T-helper 2 cell (primary cell): ENCODE data around the gene RFX8.
A peak's percentile ranks its signal among the peaks of the same experiment; 100 is the strongest.
"Not testable (repeated sequence)": the region's sequence is repeated elsewhere in the genome, so short reads cannot be mapped to it uniquely, and the experiment has no call there.

Experiments
- DNase-seq, 5 experiments: peaks; one replicate each; pipeline versions ENCODE4 v3.0.0 to v3.0.0-alpha.2; 2012 to 2022
- total RNA-seq, 2 donors: gene quantifications; one replicate each; lab custom pipeline; 2026; lab: John Stamatoyannopoulos, UW

RFX8 gene
- total RNA-seq: 2.7 to 4.1 reads per million in 2 donors

- peak in 3 of 5 experiments; percentile 17 to 96 (median 22) for DNase-seq
These were observed at the start of gene RFX8 for GRCh38 chr2:101474731-101475384. Gene RFX8 (minus strand): TSS chr2:101475112. CDS start chr2:101466848, 8,264 bp downstream.

GRCh38 chr2:101521487-101521886 is 46.6 kb upstream of the RFX8 start:
- DNase-seq: no peak

- DNase-seq: no peak
These were observed 45.3 kb upstream of the RFX8 start for GRCh38 chr2:101520246-101520645.

- DNase-seq: no peak
These were observed 43.9 kb upstream of the RFX8 start for GRCh38 chr2:101518578-101519492.

- no peak for DNase-seq
These were observed 42.9 kb upstream of the RFX8 start for GRCh38 chr2:101517758-101518271.

- peak in 1 of 5 experiments; percentile 56 for DNase-seq
These were observed 42.1 kb upstream of the RFX8 start for GRCh38 chr2:101516823-101517690.

GRCh38 chr2:101516349-101516748 is 41.4 kb upstream of the RFX8 start:
- DNase-seq: no peak

GRCh38 chr2:101515477-101515876 is 40.6 kb upstream of the RFX8 start:
- no peak for DNase-seq

- DNase-seq: no peak
These were observed 38.1 kb upstream of the RFX8 start for GRCh38 chr2:101512993-101513392.

- no peak for DNase-seq
These were observed 36.5 kb upstream of the RFX8 start for GRCh38 chr2:101511381-101511780.

- DNase-seq: no peak
These were observed 34.8 kb upstream of the RFX8 start for GRCh38 chr2:101509499-101510284.

- DNase-seq: no peak
These were observed 33.7 kb upstream of the RFX8 start for GRCh38 chr2:101508636-101509035.

GRCh38 chr2:101505276-101505675 is 30.4 kb upstream of the RFX8 start:
- DNase-seq: not testable (repeated sequence)

- DNase-seq: not testable (repeated sequence)
These were observed 29.8 kb upstream of the RFX8 start for GRCh38 chr2:101504744-101505143.

- DNase-seq: peak in 1 of 5 experiments; percentile 15
These were observed 27.2 kb upstream of the RFX8 start for GRCh38 chr2:101502095-101502494.

GRCh38 chr2:101501443-101501842 is 26.5 kb upstream of the RFX8 start:
- peak in 1 of 5 experiments; percentile 40 for DNase-seq

- DNase-seq: no peak
These were observed 25.9 kb upstream of the RFX8 start for GRCh38 chr2:101500860-101501259.

- no peak for DNase-seq
These were observed 25.3 kb upstream of the RFX8 start for GRCh38 chr2:101500180-101500579.

- DNase-seq: no peak
These were observed 21.4 kb upstream of the RFX8 start for GRCh38 chr2:101496279-101496678.

- DNase-seq: no peak
These were observed 18.1 kb upstream of the RFX8 start for GRCh38 chr2:101492936-101493473.

- DNase-seq: peak in 1 of 5 experiments; percentile 15
These were observed 12.1 kb upstream of the RFX8 start for GRCh38 chr2:101486994-101487393.
